B cell (primary cell): ENCODE data around the gene CCDC187. TPM values are rescaled to one million over a fixed set of nuclear protein-coding genes. Genes with fewer than 3 reads are reported as not detected.

Source experiments
- ATAC-seq: fragments of 200-7000 bp; cut with Tn5 transposase; one replicate; pipeline ENCODE4 v1.10.0; 2021; ENCODE audit warnings: low read depth, mild to moderate bottlenecking, moderate number of reproducible peaks, moderate library complexity
- CTCF ChIA-PET: fragments of 350-600 bp; sonication (Branson Sonifier 250); formaldehyde crosslinking; loops from one replicate; lab custom pipeline; 2021; ENCODE audit warnings: antibody characterized with exemption, inconsistent platforms; lab: Charles Lee
- POLR2A ChIA-PET: fragments of 350-600 bp; sonication (Branson Sonifier 250); formaldehyde crosslinking; loops from one replicate; lab custom pipeline; 2021; ENCODE audit warnings: antibody characterized with exemption; lab: Charles Lee
- DNase-seq: peaks from one replicate; pipeline ENCODE4 v3.0.0; 2013
- H2AFZ ChIP-seq: 2 replicates; pipeline ENCODE4 v1.6.1; 2012; ENCODE audit warnings: mild to moderate bottlenecking, low read depth, low read length; ENCODE audit not compliant: insufficient read depth, poor library complexity, severe bottlenecking
- H3K27ac ChIP-seq, 2 donors: 1 replicate in 1 of 2; 2 replicates in 1 of 2; pipeline ENCODE4 v1.5.1; 2012 to 2013; ENCODE audit warnings: low read length in 2 of 2, mild to moderate bottlenecking in 2 of 2, moderate library complexity in 1 of 2
- H3K27me3 ChIP-seq, 4 experiments: fragments of 200-600 bp in 1 of 4; sonication (generic) in 1 of 4; replicated peaks in 1 of 4; 1 replicate in 2 of 4; 2 replicates in 2 of 4; pipeline versions ENCODE4 v1.6.1 to v1.7.0; 2013 to 2016; ENCODE audit warnings: low read length in 3 of 4, mild to moderate bottlenecking in 2 of 4, mixed read lengths in 1 of 4, moderate library complexity in 1 of 4; ENCODE audit not compliant: insufficient read depth in 4 of 4, control insufficient read depth in 3 of 4; ENCODE audit errors: control extremely low read depth in 1 of 4
- H3K36me3 ChIP-seq, 2 experiments: replicated peaks in 1 of 2; 1 replicate in 1 of 2; 2 replicates in 1 of 2; pipeline versions ENCODE4 v1.6.1 to v1.7.1; 2013; ENCODE audit warnings: low read length in 1 of 2; ENCODE audit not compliant: insufficient read depth in 2 of 2, control insufficient read depth in 1 of 2; ENCODE audit errors: control extremely low read depth in 1 of 2, extremely low read depth in 1 of 2
- H3K4me1 ChIP-seq, 2 donors: fragments of 200-600 bp in 1 of 2; sonication (generic) in 1 of 2; 1 replicate in 1 of 2; 2 replicates in 1 of 2; pipeline versions ENCODE4 v1.5.1 to v1.6.1; 2013 to 2017; ENCODE audit warnings: low read length in 2 of 2; ENCODE audit not compliant: control insufficient read depth in 2 of 2, insufficient read depth in 2 of 2
- H3K4me2 ChIP-seq: replicated peaks from 2 replicates; pipeline ENCODE3; 2012; ENCODE audit warnings: mild to moderate bottlenecking, low read depth, low read length; ENCODE audit not compliant: poor library complexity, severe bottlenecking
- H3K4me3 ChIP-seq, 5 experiments: fragments of 200-600 bp in 1 of 5; sonication (generic) in 1 of 5; 1 replicate in 3 of 5; 2 replicates in 2 of 5; pipeline versions ENCODE4 v1.5.1 to v1.7.0; 2011 to 2016; ENCODE audit warnings: low read length in 4 of 5, mild to moderate bottlenecking in 4 of 5, low read depth in 2 of 5, control low read depth in 1 of 5, moderate library complexity in 1 of 5; ENCODE audit not compliant: insufficient read depth in 1 of 5; ENCODE audit errors: control extremely low read depth in 1 of 5, extremely low read depth in 1 of 5
- H3K79me2 ChIP-seq: fragments of 200-600 bp; sonication (generic); one replicate; pipeline ENCODE4 v1.6.0; 2016; ENCODE audit warnings: low read length; ENCODE audit not compliant: control insufficient read depth, insufficient read depth
- H3K9ac ChIP-seq: fragments of 200-600 bp; sonication (generic); 2 replicates; pipeline ENCODE4 v1.6.1; 2017; ENCODE audit warnings: mild to moderate bottlenecking, low read length, moderate library complexity
- H3K9me3 ChIP-seq, 3 donors: one replicate each; pipeline versions ENCODE4 v1.6.1 to v1.7.1; 2013; ENCODE audit warnings: low read length in 2 of 3; ENCODE audit not compliant: control insufficient read depth in 2 of 3, insufficient read depth in 1 of 3; ENCODE audit errors: control extremely low read depth in 1 of 3
- H4K20me1 ChIP-seq: 2 replicates; pipeline ENCODE4 v1.6.0; 2012; ENCODE audit warnings: mild to moderate bottlenecking, low read length; ENCODE audit not compliant: insufficient read depth, control insufficient read depth, poor library complexity, severe bottlenecking
- H3K27ac Mint-ChIP-seq: one replicate; pipeline ENCODE4 v1.8.0; 2021; ENCODE audit warnings: mixed read lengths
- H3K27me3 Mint-ChIP-seq: one replicate; pipeline ENCODE4 v1.8.0; 2021; ENCODE audit warnings: mixed read lengths
- H3K4me1 Mint-ChIP-seq: one replicate; pipeline ENCODE4 v1.8.0; 2021; ENCODE audit warnings: mixed read lengths
- H3K4me3 Mint-ChIP-seq: one replicate; pipeline ENCODE4 v1.8.0; 2021; ENCODE audit warnings: mixed read lengths
- H3K9me3 Mint-ChIP-seq: one replicate; pipeline ENCODE4 v1.8.0; 2022; ENCODE audit warnings: mixed read lengths; ENCODE audit not compliant: insufficient read depth
- CTCF ChIP-seq: fragments of 200-600 bp; IDR thresholded peaks from one replicate; pipeline ENCODE4 v1.8.0; 2022; ENCODE audit warnings: antibody characterized with exemption, mild to moderate bottlenecking
- EZH2 ChIP-seq: IDR thresholded peaks from 2 replicates; pipeline ENCODE4 v1.6.1; 2012; ENCODE audit warnings: borderline replicate concordance, low read depth, mild to moderate bottlenecking, moderate library complexity, low read length; ENCODE audit not compliant: insufficient read depth, poor library complexity, severe bottlenecking
- WGBS: methylation state at CpG from one replicate; pipeline ENCODE4 v1.1.5; 2013; ENCODE audit warnings: missing lambda C conversion rate; ENCODE audit not compliant: insufficient coverage; 5-methylcytosine and 5-hydroxymethylcytosine counted together
- intact Hi-C: fragments of 100-400 bp; cut with micrococcal nuclease; formaldehyde crosslinking; loops from one replicate; pipeline ENCODE4 v1.10.0; 2022
- polyA plus RNA-seq: library from polyadenylated mRNA; depleted of rRNA; stranded (reverse); fragments of >200 nt; gene quantifications from 2 replicates; pipeline ENCODE4 v1.2.3, GENCODE V29; 2012
- total RNA-seq, 2 donors: library from RNA; stranded (reverse); fragments of 120-200 nt in 1 of 2; gene quantifications; 1 replicate in 1 of 2; 2 replicates in 1 of 2; pipeline versions ENCODE4 v1.2.3 to v1.2.4, GENCODE V29; 2013 to 2022

CCDC187 gene
- total and polyA plus RNA-seq, 2 donors (not counting 1 experiment from before 2014, with no cell fraction given): 1.5 to 7.6 TPM

GRCh38 chr9:136247947-136248637 lies 55.8 kb downstream of the CCDC187 start:
- ATAC-seq (no peak), DNase-seq (no peak)
- H3K79me2 ChIP-seq: peaks cover 14% of the 10 kb centered on the region
- ChIA-PET POLR2A (no interaction called here), CTCF (interaction anchor here (0.6 to 1.2 kb wide), 2 partner anchors 35 to 281 kb away, joined by 3 to 5 read pairs; no protein-coding TSS in a partner anchor)
- no peak overlapping the region for H3K4me2 ChIP-seq
- no peaks in the 10 kb centered on the region for H3K9me3 ChIP-seq
- peaks cover 11% of the 10 kb centered on the region for H4K20me1 ChIP-seq
- H3K4me1 ChIP-seq: peaks cover 20 to 25% of the 10 kb centered on the region in 2 donors
- Mint-ChIP-seq H3K4me3 (no peak overlapping the region), H3K27me3 (no peaks in the 10 kb centered on the region), H3K9me3 (no peaks in the 10 kb centered on the region), H3K4me1 (peaks cover 24% of the 10 kb centered on the region), H3K27ac (peak overlapping the region; percentile 26)
- no peak overlapping the region for H2AFZ ChIP-seq
- H3K36me3 ChIP-seq: no peaks in the 10 kb centered on the region
- no peak overlapping the region for H3K9ac ChIP-seq
- H3K27me3 ChIP-seq: no peaks in the 10 kb centered on the region
- intact Hi-C loops: loop anchor here (10.0 kb wide), 1 partner anchor 283 kb away; the partner anchor contains the start of gene UBAC1
- H3K27ac ChIP-seq: no peak overlapping the region
- TF ChIP-seq CTCF (no peak), EZH2 (no peak)
- WGBS: 97% methylated on average over 22 of the region's 24 CpGs
- no peak overlapping the region for H3K4me3 ChIP-seq

GRCh38 chr9:136247551-136247916 lies 56.4 kb downstream of the CCDC187 start:
- Mint-ChIP-seq H3K4me1 (peaks cover 30% of the 10 kb centered on the region), H3K27ac (peak overlapping the region; percentile 26), H3K27me3 (no peaks in the 10 kb centered on the region), H3K4me3 (no peak overlapping the region), H3K9me3 (no peaks in the 10 kb centered on the region)
- Histone ChIP-seq H4K20me1 (peaks cover 11% of the 10 kb centered on the region), H3K4me1 (peaks cover 25 to 30% of the 10 kb centered on the region in 2 donors), H3K4me2 (no peak overlapping the region), H3K79me2 (peaks cover 20% of the 10 kb centered on the region), H3K9me3 (no peaks in the 10 kb centered on the region), H3K36me3 (no peaks in the 10 kb centered on the region), H3K9ac (no peak overlapping the region), H3K27ac (no peak overlapping the region), H3K27me3 (no peaks in the 10 kb centered on the region), H2AFZ (no peak overlapping the region), H3K4me3 (no peak overlapping the region)
- DNase-seq (no peak), ATAC-seq (no peak)
- intact Hi-C loops: loop anchor here (10.0 kb wide), 1 partner anchor 283 kb away; the partner anchor contains the start of gene UBAC1
- ChIA-PET POLR2A (no interaction called here), CTCF (interaction anchor here (1.2 kb wide), 1 partner anchor 36 kb away, joined by 5 read pairs; no protein-coding TSS in a partner anchor)
- 77% methylated on average over 6 of the region's 9 CpGs for WGBS
- TF ChIP-seq CTCF (no peak), EZH2 (no peak)
